PFSK-1 (cell line): ENCODE results near the gene MAST4.

Experiments
- POLR2AphosphoS5 ChIP-seq: IDR thresholded peaks from 2 replicates; pipeline ENCODE4 v1.6.1; 2012; ENCODE audit warnings: low read depth, mild to moderate bottlenecking, control low read depth, low read length, moderate library complexity
- REST ChIP-seq, 2 experiments: IDR thresholded peaks; 2 replicates each; pipeline versions ENCODE4 v1.6.1 to v1.8.0; 2011 to 2012; ENCODE audit warnings: low read depth in 2 of 2, low read length in 2 of 2, control low read depth in 1 of 2, inconsistent platforms in 1 of 2, mild to moderate bottlenecking in 1 of 2, moderate library complexity in 1 of 2; ENCODE audit not compliant: insufficient read depth in 1 of 2
- SIN3A ChIP-seq: IDR thresholded peaks from 2 replicates; pipeline ENCODE4 v1.6.1; 2012; ENCODE audit warnings: mild to moderate bottlenecking, low read length, moderate library complexity, borderline replicate concordance; ENCODE audit not compliant: insufficient read depth
- TAF1 ChIP-seq: IDR thresholded peaks from 2 replicates; pipeline ENCODE4 v1.6.1; 2012; ENCODE audit warnings: low read length, control low read depth, borderline replicate concordance; ENCODE audit not compliant: insufficient read depth

- no peak for TF ChIP-seq POLR2AphosphoS5
- no peak for TF ChIP-seq REST (IDR thresholded peaks at IDR 0.05; ENCODE audit: insufficient read depth in 1 of 2, low read depth in 2 of 2, low read length in 2 of 2)
- no peak for TF ChIP-seq SIN3A
- no peak for TF ChIP-seq TAF1
These were observed 424.0 kb downstream of the MAST4 start for GRCh38 chr5:67020096-67020615.
